ENCODE measurements around the gene DIPK1A. TPM values are rescaled to one million over a fixed set of nuclear protein-coding genes. Genes with fewer than 3 reads are reported as not detected.

The DIPK1A gene
- total and polyA plus RNA-seq, 10 donors, result 5.4 to 15.7 (median 9.9) TPM

GRCh38 chr1:92870591-92870990 is 90.7 kb downstream of the DIPK1A start:
- peaks cover 0 to 26% (median 0%) of the 10 kb centered on the region in 6 donors for H3K36me3 ChIP-seq
- no peak overlapping the region for H3K4me3 ChIP-seq
- no peak overlapping the region for H3K27ac ChIP-seq
- no peak for DNase-seq
- no peaks in the 10 kb centered on the region for H3K27me3 ChIP-seq (replicated peaks in 1 of 7)
- intact Hi-C loops (cut with DNase I; ENCODE audit: low total_unique reads), result no loop called here
- WGBS, 5 donors, result 90 to 98% (median 91%) methylated on average over 2 of the region's 2 CpGs
- peaks cover 0 to 11% (median 10%) of the 10 kb centered on the region in 8 donors for H3K9me3 ChIP-seq
- no peak for TF ChIP-seq POLR2AphosphoS5 (IDR thresholded peaks at IDR 0.05)
- TF ChIP-seq CTCF (IDR thresholded peaks at IDR 0.05 in 8 of 11, conservative IDR thresholded peaks at IDR 0.05 in 3 of 11), result no peak
- no peak for TF ChIP-seq POLR2A (IDR thresholded peaks at IDR 0.05)
- no peaks in the 10 kb centered on the region for H3K4me1 ChIP-seq

- Histone ChIP-seq H3K4me1 (peaks cover 0 to 6% (median 3%) of the 10 kb centered on the region in 6 donors), H3K27me3 (replicated peaks in 1 of 7) (no peaks in the 10 kb centered on the region), H3K36me3 (no peaks in the 10 kb centered on the region), H3K27ac (no peak overlapping the region), H3K9me3 (no peaks in the 10 kb centered on the region), H3K4me3 (no peak overlapping the region)
- no peak for DNase-seq
- no peak for TF ChIP-seq POLR2A (IDR thresholded peaks at IDR 0.05)
- TF ChIP-seq POLR2AphosphoS5 (IDR thresholded peaks at IDR 0.05), result no peak
- TF ChIP-seq CTCF (IDR thresholded peaks at IDR 0.05 in 8 of 11, conservative IDR thresholded peaks at IDR 0.05 in 3 of 11), result no peak
- intact Hi-C loops (cut with DNase I; ENCODE audit: low total_unique reads), result loop anchor here (10.0 kb wide), 1 partner anchor 91 kb away; no protein-coding TSS in a partner anchor
Measured at GRCh38 chr1:92864131-92864530, 97.1 kb downstream of the DIPK1A start.

DNA sequence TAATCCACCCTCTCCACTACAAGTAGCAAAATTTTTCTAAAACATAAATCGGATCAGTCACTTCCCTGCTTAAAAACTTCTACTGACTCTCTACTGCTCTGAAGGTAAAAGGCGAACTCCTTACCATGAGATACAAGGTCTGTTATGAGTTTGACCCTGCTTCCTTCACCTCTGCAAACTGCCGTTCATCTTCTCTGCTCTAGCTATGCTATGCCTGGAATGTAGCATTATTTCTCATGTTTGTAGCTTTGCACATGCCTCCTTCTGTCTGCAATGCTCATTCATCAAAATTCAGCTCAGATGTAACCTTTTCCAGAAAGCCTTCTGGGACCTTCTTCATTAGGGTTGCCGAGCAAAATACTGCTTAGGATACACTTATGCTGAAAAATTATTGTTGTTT is 98.7 kb downstream of the DIPK1A start:
- WGBS, 5 donors, result 81 to 87% (median 85%) methylated on average over 4 of the region's 4 CpGs
- TF ChIP-seq POLR2A (IDR thresholded peaks at IDR 0.05) (no peak), POLR2AphosphoS5 (IDR thresholded peaks at IDR 0.05) (no peak), CTCF (IDR thresholded peaks at IDR 0.05 in 8 of 11, conservative IDR thresholded peaks at IDR 0.05 in 3 of 11) (no peak)
- no peak for DNase-seq

GRCh38 chr1:92859400-92860039 is 101.7 kb downstream of the DIPK1A start:
- TF ChIP-seq POLR2A (IDR thresholded peaks at IDR 0.05) (no peak), CTCF (IDR thresholded peaks at IDR 0.05 in 8 of 11, conservative IDR thresholded peaks at IDR 0.05 in 3 of 11) (no peak), POLR2AphosphoS5 (IDR thresholded peaks at IDR 0.05) (no peak)
- H3K9me3 ChIP-seq, result peaks cover 0 to 4% (median 0%) of the 10 kb centered on the region in 8 donors

More for the DNA sequence above, 98.7 kb downstream of the DIPK1A start:
- Histone ChIP-seq H3K27me3 (replicated peaks in 1 of 7) (no peaks in the 10 kb centered on the region), H3K27ac (no peak overlapping the region), H3K4me3 (no peak overlapping the region), H3K36me3 (no peaks in the 10 kb centered on the region), H3K4me1 (peaks cover 0 to 13% (median 6%) of the 10 kb centered on the region in 6 donors), H3K9me3 (no peaks in the 10 kb centered on the region)
- intact Hi-C loops (cut with DNase I; ENCODE audit: low total_unique reads), result loop anchor here (10.0 kb wide), 1 partner anchor 92 kb away; no protein-coding TSS in a partner anchor

More at GRCh38 chr1:92859400-92860039, 101.7 kb downstream of the DIPK1A start:
- WGBS, 5 donors, result 56 to 66% (median 64%) methylated on average over 7 of the region's 7 CpGs
- Histone ChIP-seq H3K4me1 (peaks cover 0 to 14% (median 6%) of the 10 kb centered on the region in 6 donors), H3K4me3 (peak overlapping the region in 1 of 8 donors; percentile 30), H3K27me3 (replicated peaks in 1 of 7) (no peaks in the 10 kb centered on the region), H3K36me3 (no peaks in the 10 kb centered on the region), H3K27ac (peak overlapping the region in 3 of 8 donors; percentile 1 to 31 (median 2))
- intact Hi-C loops (cut with DNase I; ENCODE audit: low total_unique reads), result loop anchor here (2.0 to 10.0 kb wide), 2 partner anchors 95 to 135 kb away; no protein-coding TSS in a partner anchor
- no peak for DNase-seq

All from spleen (tissue), 11 donors.